ENCODE results near the gene YTHDF1. TPM values are rescaled to one million over a fixed set of nuclear protein-coding genes. Genes with fewer than 3 reads are reported as not detected.

Gene YTHDF1
- total RNA-seq, 1 donor from 2014 or later, result 42.4 TPM

- intact Hi-C loops (cut with micrococcal nuclease), result no loop called here
These were observed 33.1 kb upstream of the YTHDF1 start for GRCh38 chr20:63248835-63249591.

- intact Hi-C loops (cut with micrococcal nuclease), result no loop called here
These were observed 31.8 kb upstream of the YTHDF1 start for GRCh38 chr20:63247671-63248228.

- intact Hi-C loops (cut with micrococcal nuclease), result no loop called here
These were observed 30.8 kb upstream of the YTHDF1 start for GRCh38 chr20:63246490-63247288.

GRCh38 chr20:63244468-63244867, 28.5 kb upstream of the YTHDF1 start:
- intact Hi-C loops (cut with micrococcal nuclease), result no loop called here

- intact Hi-C loops (cut with micrococcal nuclease), result no loop called here
These were observed 27.8 kb upstream of the YTHDF1 start for GRCh38 chr20:63243604-63244247.

GRCh38 chr20:63242736-63243135, 26.8 kb upstream of the YTHDF1 start:
- intact Hi-C loops (cut with micrococcal nuclease), result no loop called here

- intact Hi-C loops (cut with micrococcal nuclease), result no loop called here
These were observed 25.3 kb upstream of the YTHDF1 start for GRCh38 chr20:63241272-63241671.

- intact Hi-C loops (cut with micrococcal nuclease), result no loop called here
These were observed 24.1 kb upstream of the YTHDF1 start for GRCh38 chr20:63240004-63240403.

- intact Hi-C loops (cut with micrococcal nuclease), result no loop called here
These were observed 23.5 kb upstream of the YTHDF1 start for GRCh38 chr20:63239431-63239830.

- intact Hi-C loops (cut with micrococcal nuclease), result no loop called here
These were observed 22.7 kb upstream of the YTHDF1 start for GRCh38 chr20:63238514-63239125.

- intact Hi-C loops (cut with micrococcal nuclease), result no loop called here
These were observed 22.1 kb upstream of the YTHDF1 start for GRCh38 chr20:63238031-63238430.

- intact Hi-C loops (cut with micrococcal nuclease), result no loop called here
These were observed 20.3 kb upstream of the YTHDF1 start for GRCh38 chr20:63236116-63236837.

GRCh38 chr20:63235399-63235983, 19.6 kb upstream of the YTHDF1 start, which contains the start of gene BIRC7:
TSS of gene BIRC7 (plus strand) at chr20:63235905. CDS start at chr20:63236097, 192 bp downstream.
- intact Hi-C loops (cut with micrococcal nuclease), result no loop called here

- intact Hi-C loops (cut with micrococcal nuclease), result no loop called here
These were observed 18.9 kb upstream of the YTHDF1 start for GRCh38 chr20:63234693-63235398.

GRCh38 chr20:63233924-63234323, 18.0 kb upstream of the YTHDF1 start:
- intact Hi-C loops (cut with micrococcal nuclease), result no loop called here

GRCh38 chr20:63233061-63233344, 17.1 kb upstream of the YTHDF1 start:
- intact Hi-C loops (cut with micrococcal nuclease), result no loop called here

GRCh38 chr20:63232235-63233060, 16.5 kb upstream of the YTHDF1 start:
- intact Hi-C loops (cut with micrococcal nuclease), result no loop called here

GRCh38 chr20:63230800-63231268, 14.9 kb upstream of the YTHDF1 start:
- intact Hi-C loops (cut with micrococcal nuclease), result no loop called here

- intact Hi-C loops (cut with micrococcal nuclease), result no loop called here
These were observed 12.9 kb upstream of the YTHDF1 start for GRCh38 chr20:63228806-63229205.
